ENCODE measurements around the gene CSTPP1.

CSTPP1 gene

GRCh38 chr11:47208628-47209027 lies 272.1 kb downstream of the CSTPP1 start:
- no peak for DNase-seq (ENCODE audit: low spot score)

All from globus pallidus (tissue), 1 donor.